NCI-H128 (cell line): ENCODE measurements around the gene SEMA3F.

ENCODE experiments used
- DNase-seq: peaks from one replicate; lab custom pipeline; 2025; ENCODE audit not compliant: unreplicated experiment; lab: John Stamatoyannopoulos, UW

The SEMA3F gene

GRCh38 chr3:50132421-50133282 is 22.5 kb upstream of the SEMA3F start:
- no peak for DNase-seq

GRCh38 chr3:50133283-50133615 is 21.9 kb upstream of the SEMA3F start:
- DNase-seq: no peak

DNA sequence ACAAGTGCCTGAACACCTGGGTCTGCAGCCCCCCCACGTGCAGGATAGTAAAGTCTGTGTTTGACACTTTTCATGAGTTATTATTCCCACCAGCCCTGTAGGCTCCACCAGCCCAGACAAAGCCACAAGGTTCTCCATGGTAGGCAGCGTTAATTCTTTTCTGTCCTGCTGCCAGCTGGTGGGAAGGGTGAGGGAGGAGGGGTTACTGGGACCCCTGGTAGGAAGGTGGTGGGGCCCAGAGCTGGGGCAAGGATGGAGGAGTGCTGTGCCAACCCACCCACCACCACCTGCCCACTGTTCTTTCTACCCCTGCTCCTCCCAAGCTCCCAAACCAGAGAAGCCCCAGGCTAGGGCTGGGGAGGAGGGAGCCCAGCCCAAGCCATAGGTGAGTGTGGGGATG is 20.8 kb upstream of the SEMA3F start:
- DNase-seq: no peak

DNA sequence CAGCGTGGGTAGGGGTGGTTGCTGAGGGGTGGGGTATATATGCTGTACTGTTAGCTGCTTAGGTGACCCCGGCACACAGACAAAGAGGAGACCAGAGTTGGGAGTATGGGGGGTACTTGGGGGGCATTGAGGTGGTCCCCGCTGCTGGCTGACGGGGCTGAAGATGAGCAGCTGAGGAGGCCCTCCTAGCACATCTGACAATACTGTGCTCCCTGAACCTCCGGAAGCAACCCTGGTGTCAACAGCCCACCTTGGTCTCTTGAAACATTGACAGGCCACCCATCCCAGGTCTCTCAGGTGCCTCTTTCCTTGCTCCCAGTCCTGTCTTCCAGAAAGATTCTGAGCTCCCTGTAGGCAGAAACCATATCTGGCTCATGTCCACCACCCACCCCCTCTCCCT is 19.2 kb upstream of the SEMA3F start:
- DNase-seq: no peak

- DNase-seq: no peak
Measured at GRCh38 chr3:50136714-50137405, 18.3 kb upstream of the SEMA3F start.

DNA sequence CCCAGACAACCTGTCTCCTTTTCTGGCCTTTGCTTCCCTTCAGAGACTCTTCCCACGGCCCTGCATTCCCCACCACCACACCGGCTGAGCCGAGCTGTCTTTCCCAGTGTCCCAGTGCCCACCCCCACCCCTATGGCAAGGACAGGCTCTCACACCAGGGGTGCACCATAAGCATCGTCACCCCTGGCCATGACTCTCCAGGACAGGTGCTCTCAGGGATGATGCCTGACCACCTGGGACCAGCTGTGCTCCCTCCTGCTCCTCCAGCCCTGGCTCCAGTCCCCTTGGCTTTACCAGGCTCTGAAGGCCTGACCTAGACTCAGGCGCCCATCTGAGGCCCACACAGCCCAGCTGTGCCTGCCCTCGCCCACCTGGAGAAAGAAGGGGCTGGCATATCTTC is 17.6 kb upstream of the SEMA3F start:
- no peak for DNase-seq

DNA sequence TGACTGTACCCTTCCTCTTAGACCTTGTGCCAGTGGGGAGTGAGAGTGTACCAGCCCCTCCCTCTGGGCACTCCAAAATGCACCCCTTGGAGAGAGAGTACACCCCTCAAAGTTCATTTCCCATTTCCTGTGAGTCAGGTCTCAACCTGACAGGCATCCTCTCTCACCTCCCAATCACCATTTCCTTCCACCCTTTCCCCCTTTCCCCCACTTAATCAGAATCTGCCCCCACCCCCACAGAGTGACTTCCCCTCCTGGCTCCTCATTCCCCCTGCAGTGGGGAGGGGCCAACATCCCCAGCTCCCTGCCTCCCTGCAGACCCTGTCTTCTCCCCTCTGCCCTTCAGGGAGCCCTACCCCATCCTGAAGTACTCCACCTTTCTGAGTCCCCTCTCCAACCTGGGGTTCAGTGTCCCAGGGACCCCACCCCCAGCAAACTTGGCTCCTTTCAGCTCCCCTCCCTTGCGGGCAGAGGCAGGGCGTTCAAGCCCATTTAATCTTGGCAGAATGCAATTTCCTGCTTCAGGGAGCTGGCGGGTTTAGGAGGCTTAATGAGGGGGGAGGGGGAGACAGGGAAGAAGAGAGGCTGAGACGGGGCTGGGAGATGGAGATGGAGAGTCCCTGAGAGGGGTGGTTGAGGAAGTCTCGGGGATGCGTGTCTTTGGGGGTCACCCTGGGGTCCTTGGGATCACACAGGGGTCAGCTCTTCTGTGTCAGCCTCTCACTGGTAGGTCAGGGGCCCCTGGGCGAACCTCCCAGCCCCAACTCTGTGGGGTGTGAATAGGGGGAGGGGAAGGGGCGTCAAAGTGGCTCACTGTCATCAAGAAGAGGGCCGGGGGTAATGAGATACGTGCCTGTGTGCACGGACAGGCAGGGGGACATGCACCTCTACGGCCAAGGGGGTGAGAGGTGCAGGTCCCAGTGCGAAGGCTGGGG is 16.6 kb upstream of the SEMA3F start:
- no peak for DNase-seq

DNA sequence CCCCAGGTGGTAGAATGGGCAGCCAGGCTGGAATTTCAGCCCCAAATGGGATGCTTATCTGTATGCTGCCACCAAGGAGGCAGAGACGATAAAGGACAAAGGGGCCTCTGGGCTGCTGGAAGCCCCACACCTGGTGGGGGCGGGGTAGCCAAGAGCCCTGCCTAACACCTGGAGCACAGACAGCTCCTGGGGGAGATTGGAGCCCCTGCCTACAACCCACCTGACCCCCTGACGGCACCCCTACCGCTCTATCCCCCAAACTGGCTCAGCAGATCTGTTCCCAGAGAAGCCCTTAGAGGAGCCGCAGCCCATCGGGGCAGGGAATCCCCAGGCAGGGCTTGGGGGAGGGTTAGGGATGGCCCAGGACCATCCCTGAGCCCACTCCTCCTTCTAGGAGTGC is 15.8 kb upstream of the SEMA3F start:
- no peak for DNase-seq

DNA sequence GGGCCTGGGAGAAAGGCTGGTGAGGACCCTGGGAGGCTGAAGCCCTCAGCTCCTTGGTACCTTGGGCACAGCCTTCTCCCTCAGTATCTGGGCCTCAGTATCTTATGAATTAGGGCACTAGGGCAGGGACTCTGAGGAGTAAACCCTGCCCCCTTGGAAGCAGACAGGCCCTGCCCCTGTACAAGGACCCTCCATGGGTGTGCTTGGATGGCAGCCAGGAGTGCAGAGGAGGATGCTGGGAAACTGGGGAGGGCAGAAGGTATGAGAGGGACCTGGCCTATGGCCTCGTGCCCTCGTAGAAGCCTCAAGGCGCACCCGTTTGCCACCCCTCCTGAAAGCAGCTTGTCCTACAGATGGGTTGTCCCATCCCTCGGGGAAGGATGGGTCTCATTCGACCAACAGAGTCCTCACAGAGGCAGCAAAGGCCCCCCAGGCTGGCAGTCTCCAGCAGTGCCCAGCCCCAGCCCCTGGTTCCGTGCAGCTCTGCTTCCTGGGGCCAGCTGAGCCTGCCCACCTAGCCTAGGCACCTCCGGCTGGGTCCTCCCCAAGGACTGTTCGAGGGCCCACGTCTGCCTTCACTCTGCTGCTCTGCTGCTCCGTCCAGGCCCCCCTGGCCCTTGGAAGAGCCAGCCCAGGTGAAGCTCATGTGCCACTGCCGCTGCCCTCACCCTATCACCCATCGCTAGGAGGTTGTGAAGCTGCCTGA is 15.3 kb upstream of the SEMA3F start:
- DNase-seq: no peak

DNA sequence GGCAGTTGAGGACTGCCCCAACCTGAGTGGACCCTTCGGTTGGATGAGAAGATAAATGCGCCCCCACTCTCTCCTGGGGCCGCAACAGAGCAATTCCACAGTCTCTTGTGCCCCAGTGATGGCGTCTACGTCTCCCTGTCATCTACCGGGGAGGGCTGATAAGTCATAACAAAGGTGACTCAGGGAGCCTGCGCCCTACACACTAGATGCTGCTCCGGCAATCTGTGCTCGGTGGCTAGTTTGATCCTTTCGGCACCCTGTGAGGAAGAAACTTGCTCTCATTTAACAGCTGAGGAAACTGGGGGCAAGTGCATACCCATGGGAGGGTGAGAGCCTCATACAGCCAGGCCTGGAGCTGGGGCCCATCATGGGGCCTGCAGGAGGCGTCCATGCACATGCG is 14.1 kb upstream of the SEMA3F start:
- DNase-seq: no peak

DNA sequence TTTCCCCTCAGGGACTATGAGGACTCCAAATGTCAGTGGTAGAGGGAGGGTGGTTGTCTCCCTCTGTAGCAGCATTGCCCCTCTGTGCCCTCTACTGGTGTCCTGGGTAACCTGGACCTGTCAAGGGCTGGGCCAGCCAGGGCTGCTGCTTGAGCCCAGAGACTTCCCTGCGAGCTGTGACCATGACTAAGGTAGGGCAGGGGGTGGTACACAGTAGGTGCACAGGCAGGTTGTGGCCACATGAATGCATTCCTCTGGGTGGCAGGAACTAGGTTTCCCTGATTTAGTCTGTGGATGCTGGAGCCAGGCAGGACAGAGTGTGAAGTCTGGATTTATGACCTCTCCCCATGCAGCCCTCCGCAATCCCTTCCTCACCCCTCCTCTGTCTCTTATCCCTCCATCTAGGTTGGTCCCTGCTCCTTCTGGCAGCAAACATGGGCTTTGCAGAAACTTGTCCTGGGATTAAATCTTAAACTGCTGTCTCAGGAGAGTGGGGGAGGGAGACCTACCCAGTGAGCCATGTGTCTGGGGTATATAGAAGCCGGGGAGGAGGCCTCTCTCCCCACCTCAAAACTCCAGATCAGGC is 8.7 kb upstream of the SEMA3F start:
- no peak for DNase-seq

- no peak for DNase-seq
Measured at GRCh38 chr3:50147016-50147415, 8.1 kb upstream of the SEMA3F start.

- DNase-seq: no peak
Measured at GRCh38 chr3:50147447-50147846, 7.7 kb upstream of the SEMA3F start.

DNA sequence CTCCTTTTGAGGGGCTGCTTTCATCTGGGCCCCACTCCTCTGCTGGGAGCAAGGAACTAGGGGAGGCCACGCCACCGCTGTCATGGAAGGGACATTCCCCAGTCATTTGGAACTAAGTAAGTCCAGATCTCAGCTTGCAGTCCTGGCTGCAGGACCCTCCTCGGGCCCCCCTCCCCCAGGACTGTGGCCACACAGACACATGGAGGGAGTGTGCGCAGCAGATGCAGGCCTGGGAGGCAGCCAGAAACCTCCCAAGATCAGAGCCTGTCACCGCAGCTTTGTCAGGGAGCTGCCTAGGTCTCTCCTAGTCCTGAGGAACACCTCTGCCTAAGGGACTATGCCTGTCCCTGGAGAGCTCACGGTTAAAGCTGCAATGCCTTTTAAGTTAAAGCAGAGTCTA is 7.3 kb upstream of the SEMA3F start:
- DNase-seq: no peak

GRCh38 chr3:50150404-50150750 is 4.7 kb upstream of the SEMA3F start:
- DNase-seq: no peak

DNA sequence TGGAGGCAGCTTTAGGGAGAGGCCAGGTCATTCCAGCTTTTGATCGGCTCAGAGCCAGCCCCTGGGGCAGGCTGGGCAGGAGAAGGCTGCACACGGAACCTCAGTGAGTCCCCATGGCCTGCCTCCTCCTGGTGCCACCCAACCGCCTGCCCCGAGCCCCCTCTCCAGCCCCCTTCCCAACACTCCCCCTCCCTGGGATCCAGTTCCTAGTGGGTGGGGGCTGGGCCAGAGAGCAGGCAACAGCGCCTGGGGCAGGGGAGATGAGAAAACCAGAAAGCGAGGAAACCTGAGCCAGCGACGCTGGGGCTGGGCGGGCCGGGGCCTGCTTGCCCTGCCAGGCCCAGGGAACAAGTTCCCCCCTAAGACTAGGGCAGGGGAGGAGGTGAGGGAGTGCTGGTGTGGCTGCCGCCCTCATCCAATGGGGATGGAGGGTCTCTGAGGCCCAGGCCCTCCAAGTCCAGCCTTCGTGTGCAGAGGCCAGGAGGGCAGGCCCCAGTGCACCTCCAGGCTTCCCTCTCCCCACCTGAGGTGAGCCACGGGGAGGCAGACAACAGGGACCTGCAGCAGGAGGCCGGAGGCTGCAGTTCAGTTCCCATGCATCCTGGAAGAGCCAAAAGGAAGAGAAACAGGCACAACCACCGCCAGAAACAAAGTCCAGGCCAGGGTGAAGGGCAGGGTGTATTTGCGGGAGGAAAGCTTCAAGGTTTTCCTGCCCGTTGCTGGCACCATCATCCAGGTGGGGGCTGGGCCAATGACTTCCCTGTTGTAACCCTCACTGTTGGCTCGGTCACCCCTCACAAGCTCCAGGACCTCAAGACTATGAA is 4.0 kb upstream of the SEMA3F start:
- no peak for DNase-seq

DNA sequence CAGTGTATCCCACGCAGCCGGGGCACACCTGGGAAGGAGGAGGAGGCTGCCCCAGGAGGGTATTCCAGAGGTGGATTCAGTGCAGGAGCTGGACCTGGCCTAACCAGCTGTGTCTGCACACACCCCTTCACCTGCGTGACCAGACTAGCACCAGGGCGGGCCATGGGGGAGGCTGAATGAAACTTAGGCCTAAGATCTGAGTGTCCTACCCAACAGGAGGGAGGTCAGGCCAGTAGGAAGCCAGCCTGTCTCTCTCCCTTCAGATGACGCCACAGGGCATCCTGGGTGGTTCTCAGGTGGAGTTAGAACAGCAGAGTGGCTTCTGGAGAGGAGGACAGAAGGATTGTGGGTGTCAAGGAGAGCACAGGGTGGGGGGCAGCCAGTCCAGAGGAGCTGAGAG is 3.4 kb upstream of the SEMA3F start:
- DNase-seq: no peak

- no peak for DNase-seq
Measured at GRCh38 chr3:50153782-50154475, 1.2 kb upstream of the SEMA3F start.

GRCh38 chr3:50154476-50154839 is 666 bp upstream of the SEMA3F start:
- no peak for DNase-seq
